WTC11 (cell line): ENCODE measurements around the gene NCK1.

Experiments used
- ETV6 ChIP-seq: sonication (generic); formaldehyde crosslinking; IDR thresholded peaks from 2 replicates; pipeline ENCODE4 v1.8.1; 2022; ENCODE audit warnings: mild to moderate bottlenecking, missing genetic modification reagents
- NFATC4 ChIP-seq: fragments of 250-450 bp; sonication (Bioruptor Pico); IDR thresholded peaks from 2 replicates; pipeline ENCODE4 v1.9.0; 2021; ENCODE audit warnings: mild to moderate bottlenecking
- NR2C2 ChIP-seq: sonication (generic); formaldehyde crosslinking; IDR thresholded peaks from 2 replicates; pipeline ENCODE4 v1.8.0; 2022; ENCODE audit warnings: mild to moderate bottlenecking, missing genetic modification reagents
- NR3C1 ChIP-seq: sonication (generic); formaldehyde crosslinking; conservative IDR thresholded peaks from 2 replicates; pipeline ENCODE4 v1.8.1; 2023; ENCODE audit warnings: low read depth, mild to moderate bottlenecking, missing genetic modification reagents
- TF ChIP-seq, protein P1 (sequence below): sonication (generic); formaldehyde crosslinking; IDR thresholded peaks from 2 replicates; pipeline ENCODE4 v1.8.0; 2022; ENCODE audit warnings: mild to moderate bottlenecking, missing genetic modification reagents
- TF ChIP-seq, protein P2 (sequence below): fragments of 200-600 bp; IDR thresholded peaks from 2 replicates; pipeline ENCODE4 v1.8.0; 2022; ENCODE audit warnings: antibody characterized with exemption
- TF ChIP-seq, protein P3 (sequence below): sonication (generic); formaldehyde crosslinking; IDR thresholded peaks from 2 replicates; pipeline ENCODE4 v1.8.1; 2023; ENCODE audit warnings: mild to moderate bottlenecking, missing genetic modification reagents
- TF ChIP-seq, protein P4 (sequence below): sonication (generic); formaldehyde crosslinking; IDR thresholded peaks from 2 replicates; pipeline ENCODE4 v1.8.0; 2023; ENCODE audit warnings: missing genetic modification reagents
- TF ChIP-seq, protein P5 (sequence below): sonication (generic); formaldehyde crosslinking; IDR thresholded peaks from 2 replicates; pipeline ENCODE4 v1.8.1; 2023; ENCODE audit warnings: mild to moderate bottlenecking, missing genetic modification reagents, moderate library complexity

DNA sequence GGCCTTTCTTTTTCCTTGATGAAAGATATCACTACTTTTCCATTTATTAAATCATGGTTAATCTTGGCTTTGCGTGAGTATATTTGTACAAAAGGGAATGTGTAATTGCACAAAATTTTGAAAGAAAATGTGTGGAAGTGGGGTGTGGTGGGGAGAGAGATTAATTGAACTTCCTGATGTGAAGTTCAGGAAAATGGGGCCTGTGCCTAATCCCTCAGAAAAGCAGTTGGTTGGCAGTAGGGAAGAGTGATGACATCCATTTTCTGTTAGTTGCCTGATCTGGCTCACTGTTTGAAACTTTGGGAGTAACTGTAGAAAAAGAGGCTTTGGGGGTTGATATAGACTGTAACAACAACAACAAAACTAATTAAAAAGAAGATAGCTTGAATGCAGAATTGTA, 85.0 kb downstream of the NCK1 start:
- TF ChIP-seq, protein P1, sequence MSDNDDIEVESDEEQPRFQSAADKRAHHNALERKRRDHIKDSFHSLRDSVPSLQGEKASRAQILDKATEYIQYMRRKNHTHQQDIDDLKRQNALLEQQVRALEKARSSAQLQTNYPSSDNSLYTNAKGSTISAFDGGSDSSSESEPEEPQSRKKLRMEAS (CRISPR knock-in tag): no peak
- TF ChIP-seq, protein P2, sequence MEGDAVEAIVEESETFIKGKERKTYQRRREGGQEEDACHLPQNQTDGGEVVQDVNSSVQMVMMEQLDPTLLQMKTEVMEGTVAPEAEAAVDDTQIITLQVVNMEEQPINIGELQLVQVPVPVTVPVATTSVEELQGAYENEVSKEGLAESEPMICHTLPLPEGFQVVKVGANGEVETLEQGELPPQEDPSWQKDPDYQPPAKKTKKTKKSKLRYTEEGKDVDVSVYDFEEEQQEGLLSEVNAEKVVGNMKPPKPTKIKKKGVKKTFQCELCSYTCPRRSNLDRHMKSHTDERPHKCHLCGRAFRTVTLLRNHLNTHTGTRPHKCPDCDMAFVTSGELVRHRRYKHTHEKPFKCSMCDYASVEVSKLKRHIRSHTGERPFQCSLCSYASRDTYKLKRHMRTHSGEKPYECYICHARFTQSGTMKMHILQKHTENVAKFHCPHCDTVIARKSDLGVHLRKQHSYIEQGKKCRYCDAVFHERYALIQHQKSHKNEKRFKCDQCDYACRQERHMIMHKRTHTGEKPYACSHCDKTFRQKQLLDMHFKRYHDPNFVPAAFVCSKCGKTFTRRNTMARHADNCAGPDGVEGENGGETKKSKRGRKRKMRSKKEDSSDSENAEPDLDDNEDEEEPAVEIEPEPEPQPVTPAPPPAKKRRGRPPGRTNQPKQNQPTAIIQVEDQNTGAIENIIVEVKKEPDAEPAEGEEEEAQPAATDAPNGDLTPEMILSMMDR: no peak
- TF ChIP-seq NR2C2 (no peak), NR3C1 (CRISPR knock-in tag) (no peak), NFATC4 (CRISPR knock-in tag) (no peak), ETV6 (CRISPR knock-in tag) (no peak)
- TF ChIP-seq, protein P3, sequence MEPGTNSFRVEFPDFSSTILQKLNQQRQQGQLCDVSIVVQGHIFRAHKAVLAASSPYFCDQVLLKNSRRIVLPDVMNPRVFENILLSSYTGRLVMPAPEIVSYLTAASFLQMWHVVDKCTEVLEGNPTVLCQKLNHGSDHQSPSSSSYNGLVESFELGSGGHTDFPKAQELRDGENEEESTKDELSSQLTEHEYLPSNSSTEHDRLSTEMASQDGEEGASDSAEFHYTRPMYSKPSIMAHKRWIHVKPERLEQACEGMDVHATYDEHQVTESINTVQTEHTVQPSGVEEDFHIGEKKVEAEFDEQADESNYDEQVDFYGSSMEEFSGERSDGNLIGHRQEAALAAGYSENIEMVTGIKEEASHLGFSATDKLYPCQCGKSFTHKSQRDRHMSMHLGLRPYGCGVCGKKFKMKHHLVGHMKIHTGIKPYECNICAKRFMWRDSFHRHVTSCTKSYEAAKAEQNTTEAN: no peak
- TF ChIP-seq, protein P4, sequence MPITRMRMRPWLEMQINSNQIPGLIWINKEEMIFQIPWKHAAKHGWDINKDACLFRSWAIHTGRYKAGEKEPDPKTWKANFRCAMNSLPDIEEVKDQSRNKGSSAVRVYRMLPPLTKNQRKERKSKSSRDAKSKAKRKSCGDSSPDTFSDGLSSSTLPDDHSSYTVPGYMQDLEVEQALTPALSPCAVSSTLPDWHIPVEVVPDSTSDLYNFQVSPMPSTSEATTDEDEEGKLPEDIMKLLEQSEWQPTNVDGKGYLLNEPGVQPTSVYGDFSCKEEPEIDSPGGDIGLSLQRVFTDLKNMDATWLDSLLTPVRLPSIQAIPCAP (CRISPR knock-in tag): no peak
- TF ChIP-seq, protein P5, sequence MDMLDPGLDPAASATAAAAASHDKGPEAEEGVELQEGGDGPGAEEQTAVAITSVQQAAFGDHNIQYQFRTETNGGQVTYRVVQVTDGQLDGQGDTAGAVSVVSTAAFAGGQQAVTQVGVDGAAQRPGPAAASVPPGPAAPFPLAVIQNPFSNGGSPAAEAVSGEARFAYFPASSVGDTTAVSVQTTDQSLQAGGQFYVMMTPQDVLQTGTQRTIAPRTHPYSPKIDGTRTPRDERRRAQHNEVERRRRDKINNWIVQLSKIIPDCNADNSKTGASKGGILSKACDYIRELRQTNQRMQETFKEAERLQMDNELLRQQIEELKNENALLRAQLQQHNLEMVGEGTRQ (CRISPR knock-in tag): no peak
